Lung (tissue), 12 donors: Measurements from ENCODE around the gene FBLL1. TPM values are rescaled to one million over a fixed set of nuclear protein-coding genes. Genes with fewer than 3 reads are reported as not detected.
A peak's percentile ranks its signal among the peaks of the same experiment; 100 is the strongest.

Source experiments
- ATAC-seq: fragments of 200-7000 bp; cut with Tn5 transposase; one replicate; pipeline ENCODE4 v1.9.1; 2020; ENCODE audit warnings: moderate number of reproducible peaks; ENCODE audit not compliant: insufficient read depth, low FRiP score
- DNase-seq, 3 donors: peaks; one replicate each; pipeline ENCODE4 v3.0.0-alpha.2; 2013 to 2017
- H3K27ac ChIP-seq, 2 donors: one replicate each; pipeline ENCODE4 v1.5.1; 2013; ENCODE audit warnings: mild to moderate bottlenecking in 2 of 2, moderate library complexity in 2 of 2, control low read depth in 1 of 2, inconsistent platforms in 1 of 2, low read depth in 1 of 2, low read length in 1 of 2
- H3K27me3 ChIP-seq, 3 donors: one replicate each; pipeline ENCODE4 v1.5.1; 2013; ENCODE audit warnings: low read length in 2 of 3; ENCODE audit not compliant: control insufficient read depth in 3 of 3, insufficient read depth in 3 of 3
- H3K36me3 ChIP-seq, 4 donors: one replicate each; pipeline ENCODE4 v1.5.1; 2013; ENCODE audit warnings: low read length in 4 of 4, mild to moderate bottlenecking in 1 of 4, moderate library complexity in 1 of 4; ENCODE audit not compliant: control insufficient read depth in 4 of 4, insufficient read depth in 4 of 4
- H3K4me1 ChIP-seq, 5 donors: one replicate each; pipeline ENCODE4 v1.5.1; 2013; ENCODE audit warnings: low read length in 5 of 5, mild to moderate bottlenecking in 2 of 5, moderate library complexity in 1 of 5; ENCODE audit not compliant: control insufficient read depth in 5 of 5, insufficient read depth in 5 of 5
- H3K4me3 ChIP-seq: one replicate; pipeline ENCODE4 v1.5.1; 2013; ENCODE audit warnings: mild to moderate bottlenecking, control low read depth, moderate library complexity
- H3K9ac ChIP-seq, 2 donors: one replicate each; pipeline ENCODE4 v1.5.1; 2013; ENCODE audit warnings: low read length in 2 of 2, control low read depth in 1 of 2; ENCODE audit not compliant: insufficient read depth in 1 of 2
- H3K9me3 ChIP-seq, 4 donors: one replicate each; pipeline ENCODE4 v1.5.1; 2013; ENCODE audit warnings: low read length in 3 of 4, mild to moderate bottlenecking in 1 of 4, moderate library complexity in 1 of 4; ENCODE audit not compliant: control insufficient read depth in 4 of 4, insufficient read depth in 3 of 4
- WGBS, 2 donors: extraction: QIAGEN DNeasy Blood & Tissue Kit; methylation state at CpG; one replicate each; pipeline ENCODE4 v1.1.7; 2013; 5-methylcytosine and 5-hydroxymethylcytosine counted together
- polyA plus RNA-seq, 2 donors: library from polyadenylated mRNA; stranded (reverse); fragments of 200-250 nt; gene quantifications; one replicate each; pipeline ENCODE4 v1.2.1, GENCODE V29; 2013
- total RNA-seq, 2 donors: library from RNA; depleted of rRNA in 1 of 2; stranded (reverse); fragments of >200 nt in 1 of 2; gene quantifications; one replicate each; pipeline ENCODE4 v1.2.1, GENCODE V29; 2014 to 2021
- TF ChIP-seq, protein P1 (sequence below): IDR thresholded peaks from 2 replicates; pipeline ENCODE4 v1.5.1; 2012; ENCODE audit warnings: mild to moderate bottlenecking; ENCODE audit errors: control extremely low read depth, extremely low read depth
- donor health status: control.
- donor health status: control.
- donor health status: Bipolar disorder and iron deficiency.
- donor health status: healthy.
- donor health status: DM: yes; HTN: yes; CAD: no.

FBLL1 gene
- total and polyA plus RNA-seq, 4 donors: 0.18 to 1.1 (median 0.27) TPM

GRCh38 chr5:168553377-168554130, 24.4 kb downstream of the FBLL1 start:
- Histone ChIP-seq H3K36me3 (peaks cover 15 to 35% (median 20%) of the 10 kb centered on the region in 4 donors), H3K9me3 (no peaks in the 10 kb centered on the region), H3K27me3 (no peaks in the 10 kb centered on the region), H3K27ac (peak overlapping the region in 1 of 2 donors; percentile 12), H3K9ac (no peak overlapping the region), H3K4me3 (no peak overlapping the region), H3K4me1 (peaks cover 0 to 13% (median 0%) of the 10 kb centered on the region in 5 donors)
- DNase-seq: no peak
- TF ChIP-seq, protein P1, sequence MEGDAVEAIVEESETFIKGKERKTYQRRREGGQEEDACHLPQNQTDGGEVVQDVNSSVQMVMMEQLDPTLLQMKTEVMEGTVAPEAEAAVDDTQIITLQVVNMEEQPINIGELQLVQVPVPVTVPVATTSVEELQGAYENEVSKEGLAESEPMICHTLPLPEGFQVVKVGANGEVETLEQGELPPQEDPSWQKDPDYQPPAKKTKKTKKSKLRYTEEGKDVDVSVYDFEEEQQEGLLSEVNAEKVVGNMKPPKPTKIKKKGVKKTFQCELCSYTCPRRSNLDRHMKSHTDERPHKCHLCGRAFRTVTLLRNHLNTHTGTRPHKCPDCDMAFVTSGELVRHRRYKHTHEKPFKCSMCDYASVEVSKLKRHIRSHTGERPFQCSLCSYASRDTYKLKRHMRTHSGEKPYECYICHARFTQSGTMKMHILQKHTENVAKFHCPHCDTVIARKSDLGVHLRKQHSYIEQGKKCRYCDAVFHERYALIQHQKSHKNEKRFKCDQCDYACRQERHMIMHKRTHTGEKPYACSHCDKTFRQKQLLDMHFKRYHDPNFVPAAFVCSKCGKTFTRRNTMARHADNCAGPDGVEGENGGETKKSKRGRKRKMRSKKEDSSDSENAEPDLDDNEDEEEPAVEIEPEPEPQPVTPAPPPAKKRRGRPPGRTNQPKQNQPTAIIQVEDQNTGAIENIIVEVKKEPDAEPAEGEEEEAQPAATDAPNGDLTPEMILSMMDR: no peak
- no peak for ATAC-seq
- 93 to 95% methylated on average over 2 of the region's 2 CpGs for WGBS, 2 donors

DNA sequence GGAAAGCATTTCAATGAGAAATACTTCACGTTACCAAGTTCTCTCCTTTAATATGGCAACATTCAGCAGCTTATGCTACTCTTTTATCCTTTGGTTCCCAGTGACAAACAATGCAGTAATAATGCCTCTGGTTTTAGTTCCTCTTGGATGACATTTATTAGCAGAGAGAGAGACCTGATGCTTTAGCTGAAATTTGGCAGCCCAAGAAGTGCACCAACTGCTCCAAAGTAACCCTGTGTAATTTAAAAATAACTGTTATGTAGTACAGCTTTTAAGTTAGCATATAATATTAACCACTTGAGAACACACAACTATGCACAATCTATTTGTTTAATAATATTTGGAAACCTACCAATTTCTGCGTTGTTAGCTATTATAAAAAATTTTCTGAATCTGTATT, 28.3 kb downstream of the FBLL1 start:
- Histone ChIP-seq H3K4me1 (peaks cover 0 to 12% (median 0%) of the 10 kb centered on the region in 5 donors), H3K4me3 (no peak overlapping the region), H3K27ac (no peak overlapping the region), H3K9me3 (no peaks in the 10 kb centered on the region), H3K36me3 (peaks cover 17 to 43% (median 24%) of the 10 kb centered on the region in 4 donors), H3K27me3 (no peaks in the 10 kb centered on the region), H3K9ac (no peak overlapping the region)
- TF ChIP-seq, protein P1: no peak
- ATAC-seq (no peak), DNase-seq (no peak)
- 94% methylated on average over 2 of the region's 2 CpGs for WGBS, 2 donors

GRCh38 chr5:168562279-168562678, 33.2 kb downstream of the FBLL1 start:
- peaks cover 9 to 33% (median 19%) of the 10 kb centered on the region in 4 donors for H3K36me3 ChIP-seq

More at GRCh38 chr5:168562279-168562678, 33.2 kb downstream of the FBLL1 start:
- H3K4me1 ChIP-seq: peaks cover 0 to 7% (median 0%) of the 10 kb centered on the region in 5 donors
- H3K4me3 ChIP-seq: no peak overlapping the region
- WGBS, 2 donors: 81 to 83% methylated on average over 2 of the region's 2 CpGs
- no peak overlapping the region for H3K9ac ChIP-seq
- H3K27ac ChIP-seq: no peak overlapping the region
- DNase-seq (no peak), ATAC-seq (no peak)
- TF ChIP-seq, protein P1: no peak
- H3K9me3 ChIP-seq: no peaks in the 10 kb centered on the region
- no peaks in the 10 kb centered on the region for H3K27me3 ChIP-seq
